NOMO-1 treated with DMSO at 0.1 percent for 48 hours (cell line): ENCODE results near the gene TECPR1.

ENCODE experiments used
- DNase-seq: peaks from one replicate; lab custom pipeline; 2025; ENCODE audit not compliant: unreplicated experiment; lab: John Stamatoyannopoulos, UW

The TECPR1 gene

GRCh38 chr7:98251601-98252424 lies at the start of gene TECPR1:
Gene TECPR1, minus strand, starts transcription at chr7:98252232. Its CDS starts 6,086 bp downstream, at chr7:98246146.
- DNase-seq = peak; percentile 94

DNA sequence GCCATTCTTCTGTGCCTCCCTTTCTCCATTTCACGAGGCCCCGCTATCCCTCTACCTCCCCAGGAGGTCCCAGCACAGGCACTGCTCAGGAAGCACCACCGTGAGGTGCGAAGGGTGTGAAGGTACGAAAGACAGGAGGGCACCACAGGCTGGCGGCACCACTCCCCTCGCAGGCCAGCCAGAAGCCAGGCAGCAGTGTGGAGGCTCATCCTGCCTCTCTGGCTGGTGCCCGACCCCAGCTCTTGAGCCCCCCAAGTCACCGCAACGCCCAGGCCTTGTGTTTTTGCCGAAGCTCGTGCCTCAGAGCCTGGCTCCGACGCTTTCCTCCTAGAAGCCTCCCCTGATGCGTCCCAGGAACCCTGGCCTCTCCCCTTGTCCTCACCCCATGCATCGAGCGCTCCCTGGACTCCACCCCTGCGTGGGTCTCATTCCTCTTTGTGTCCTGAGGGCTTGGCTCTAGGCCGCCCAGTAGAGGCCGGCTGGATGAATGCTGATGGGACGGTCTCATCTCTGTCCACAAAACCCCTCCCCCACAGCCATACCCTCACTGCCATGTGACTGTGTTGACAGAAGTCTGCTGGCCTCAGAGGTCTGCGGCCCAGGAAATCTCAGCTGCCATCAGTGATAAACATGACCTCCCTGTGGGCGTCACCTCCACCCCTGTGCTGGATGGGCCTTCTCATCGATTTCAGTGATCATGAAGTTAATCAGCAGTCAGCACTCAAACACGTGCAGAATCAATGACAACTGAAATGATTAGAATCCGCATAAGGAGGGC lies 48.8 kb upstream of the TECPR1 start:
- DNase-seq = no peak

DNA sequence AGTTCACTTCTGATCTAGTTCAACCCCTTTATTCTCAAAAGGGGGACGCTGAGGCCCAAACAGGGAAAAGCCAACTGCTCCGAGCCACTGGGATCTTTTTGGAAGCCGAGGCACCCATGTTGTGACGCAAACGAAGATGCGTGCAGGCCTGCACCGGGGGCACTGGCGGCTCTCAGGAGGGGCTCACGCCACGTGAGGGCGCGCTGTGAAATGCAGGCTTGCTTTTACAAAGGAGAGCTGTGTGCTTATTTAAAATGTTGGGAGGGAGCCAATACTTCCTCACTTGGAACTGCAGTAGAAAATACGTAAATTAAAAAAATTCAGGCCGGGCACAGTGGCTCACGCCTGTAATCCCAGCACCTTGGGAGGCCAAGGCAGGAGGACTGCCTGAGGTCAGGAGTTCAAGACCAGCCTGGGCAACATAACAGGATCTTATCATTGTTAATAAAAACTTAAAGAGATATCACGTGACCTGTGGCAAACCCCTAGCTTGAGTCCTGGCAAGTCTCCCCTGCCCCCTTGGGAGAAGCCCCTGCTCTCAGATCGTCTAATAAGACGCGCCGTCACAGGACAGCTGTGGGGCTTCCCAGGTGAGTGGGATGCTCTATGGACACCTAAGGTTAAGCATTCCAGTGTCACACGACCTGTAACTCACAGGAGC lies 45.7 kb upstream of the TECPR1 start:
- no peak for DNase-seq

- no peak for DNase-seq
Observed at GRCh38 chr7:98296833-98297232, 44.8 kb upstream of the TECPR1 start.

DNA sequence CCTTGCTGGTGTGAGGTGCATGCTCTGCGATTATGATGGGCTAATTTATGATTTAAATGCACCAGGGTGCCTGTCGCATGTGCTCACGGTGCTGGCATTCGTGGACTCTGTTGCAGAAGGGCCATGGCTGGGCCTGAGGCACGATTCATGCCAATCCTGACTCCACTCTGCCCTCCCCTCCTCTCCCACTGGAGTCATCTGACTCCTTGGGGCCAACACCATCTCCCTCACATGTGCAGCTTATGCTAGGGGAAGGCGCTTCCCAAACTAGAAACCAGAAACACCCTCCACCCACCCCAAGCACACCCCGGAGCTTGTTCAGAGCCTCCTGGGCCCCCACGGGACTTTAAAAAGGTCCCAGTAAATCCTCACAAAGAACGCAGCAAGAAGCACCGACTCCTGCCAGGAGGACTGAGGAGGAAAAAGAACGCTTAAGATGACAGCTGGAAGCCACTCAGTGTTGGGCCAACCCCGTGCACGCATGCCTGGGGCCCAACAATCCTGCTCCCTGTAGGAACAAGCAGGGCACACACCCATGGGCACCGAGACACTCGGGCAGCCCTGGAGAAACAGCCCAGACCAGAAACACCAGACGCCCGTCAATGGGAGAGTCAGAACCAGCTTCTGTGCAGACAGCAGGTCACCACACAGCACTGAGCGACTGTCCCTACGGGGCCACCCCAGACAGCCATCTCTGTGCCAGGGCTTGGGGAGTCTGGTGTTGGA lies 43.6 kb upstream of the TECPR1 start:
- no peak for DNase-seq

GRCh38 chr7:98294798-98295382 lies 42.9 kb upstream of the TECPR1 start:
- DNase-seq = peak; percentile 26

- DNase-seq = no peak
Observed at GRCh38 chr7:98294326-98294725, 42.3 kb upstream of the TECPR1 start.

GRCh38 chr7:98293746-98294145 lies 41.7 kb upstream of the TECPR1 start:
- no peak for DNase-seq

- DNase-seq = no peak
Observed at GRCh38 chr7:98293265-98293664, 41.2 kb upstream of the TECPR1 start.

DNA sequence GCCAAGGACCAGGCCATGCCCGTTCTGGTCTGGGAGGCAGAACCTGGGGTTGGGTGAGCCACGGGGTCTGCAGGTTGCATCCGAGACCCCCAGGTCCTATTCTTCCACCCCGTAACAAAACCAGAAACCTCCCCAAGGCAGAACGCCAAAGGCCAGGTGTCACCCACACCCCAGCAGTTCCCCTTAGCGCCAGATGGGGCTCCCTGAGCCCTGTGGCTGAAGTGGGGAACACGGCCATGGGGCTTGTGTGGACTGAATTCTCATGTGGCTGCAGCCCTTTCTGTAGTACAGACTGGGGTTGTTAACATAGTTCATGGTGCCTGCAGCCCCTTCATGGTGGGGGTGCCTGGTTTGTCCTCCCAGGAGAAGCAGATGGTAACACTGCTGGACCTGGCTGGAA lies 39.7 kb upstream of the TECPR1 start:
- DNase-seq = no peak

DNA sequence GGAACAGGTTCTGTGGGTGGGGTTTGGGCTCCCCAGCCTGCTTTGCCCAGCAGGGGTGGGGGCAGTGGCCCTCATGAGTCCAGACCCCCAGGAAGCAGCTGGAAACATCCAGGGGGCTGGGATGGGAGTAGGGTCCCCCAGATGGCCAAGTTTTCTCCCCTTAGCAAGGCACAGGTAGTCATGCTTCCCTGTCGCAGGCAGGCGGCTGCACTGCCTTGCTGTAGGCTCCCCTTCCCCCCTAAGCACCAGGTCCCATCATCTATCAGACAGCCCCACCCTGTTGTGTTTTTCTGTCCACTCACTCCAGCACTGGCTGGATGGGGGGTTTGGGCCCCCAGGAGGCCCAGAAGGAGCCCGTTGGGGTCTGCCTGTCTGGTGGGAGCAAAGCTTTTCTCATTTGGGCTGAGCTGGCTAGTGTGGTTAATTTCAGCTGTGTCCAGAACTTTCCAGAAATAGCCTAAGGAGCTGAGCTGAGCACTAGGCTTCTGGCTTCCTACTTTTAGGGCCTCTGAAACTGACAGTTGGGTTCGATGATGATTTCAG lies 37.4 kb upstream of the TECPR1 start:
- DNase-seq = no peak

DNA sequence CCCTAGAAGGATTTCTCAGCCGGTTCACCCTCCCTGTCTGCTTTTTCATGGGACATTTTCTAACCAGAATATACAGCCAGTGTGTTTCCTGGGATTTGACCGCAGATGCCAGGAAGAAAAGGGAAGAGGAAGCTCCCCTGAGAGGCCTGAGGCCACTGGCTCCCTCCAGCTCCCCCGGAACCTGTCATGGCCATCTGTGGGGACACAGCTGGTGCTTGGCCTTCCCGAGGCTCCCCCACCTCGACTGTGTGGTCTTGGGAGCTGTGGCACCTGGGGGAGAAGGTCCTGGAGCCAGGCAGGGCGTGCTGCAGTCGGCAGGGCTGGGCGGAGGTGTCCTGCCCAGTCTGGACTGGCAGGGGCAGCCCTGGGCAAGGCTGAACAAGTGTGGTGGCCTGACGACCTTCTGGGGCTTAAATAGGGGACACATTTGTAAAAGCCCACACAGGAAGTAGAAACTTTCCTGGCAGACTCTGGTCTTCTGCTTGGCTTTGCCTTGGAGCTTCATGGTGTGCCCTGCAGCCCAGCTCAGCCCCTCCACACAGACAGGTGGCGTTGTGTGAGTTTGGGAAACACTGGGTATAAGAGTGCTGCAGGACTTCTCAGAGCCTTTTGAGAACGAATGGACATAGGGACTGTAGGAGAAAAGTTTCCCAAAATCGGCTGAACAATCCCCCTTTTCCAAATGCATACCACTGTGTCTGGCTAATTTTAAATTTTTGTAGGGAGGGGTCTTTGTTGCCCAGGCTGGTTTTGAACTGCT lies 36.2 kb upstream of the TECPR1 start:
- DNase-seq = no peak

DNA sequence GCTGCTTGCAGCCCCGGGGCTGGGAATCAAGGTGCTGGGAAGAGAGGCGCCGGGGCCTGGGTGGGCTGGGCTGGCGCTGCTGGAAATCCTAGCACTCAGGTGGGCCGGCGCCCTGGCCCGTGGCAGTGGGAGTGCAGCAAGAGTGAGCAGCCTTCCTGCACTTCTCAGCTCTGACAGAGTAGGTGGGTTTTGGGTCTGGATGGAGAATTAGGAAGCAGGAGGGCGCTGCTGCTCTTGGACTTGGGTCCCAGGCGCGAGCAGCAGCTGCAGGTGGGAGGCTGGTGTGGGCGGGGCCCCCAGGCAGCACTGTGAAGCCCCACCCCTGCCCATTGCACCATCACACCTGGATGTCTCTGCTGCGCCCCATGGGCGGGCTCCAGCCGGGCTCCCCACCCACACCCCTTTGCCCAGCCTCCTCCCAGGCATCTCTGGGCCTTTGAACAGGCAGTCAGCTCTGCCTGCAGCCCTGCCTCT lies 35.5 kb upstream of the TECPR1 start:
- no peak for DNase-seq

DNA sequence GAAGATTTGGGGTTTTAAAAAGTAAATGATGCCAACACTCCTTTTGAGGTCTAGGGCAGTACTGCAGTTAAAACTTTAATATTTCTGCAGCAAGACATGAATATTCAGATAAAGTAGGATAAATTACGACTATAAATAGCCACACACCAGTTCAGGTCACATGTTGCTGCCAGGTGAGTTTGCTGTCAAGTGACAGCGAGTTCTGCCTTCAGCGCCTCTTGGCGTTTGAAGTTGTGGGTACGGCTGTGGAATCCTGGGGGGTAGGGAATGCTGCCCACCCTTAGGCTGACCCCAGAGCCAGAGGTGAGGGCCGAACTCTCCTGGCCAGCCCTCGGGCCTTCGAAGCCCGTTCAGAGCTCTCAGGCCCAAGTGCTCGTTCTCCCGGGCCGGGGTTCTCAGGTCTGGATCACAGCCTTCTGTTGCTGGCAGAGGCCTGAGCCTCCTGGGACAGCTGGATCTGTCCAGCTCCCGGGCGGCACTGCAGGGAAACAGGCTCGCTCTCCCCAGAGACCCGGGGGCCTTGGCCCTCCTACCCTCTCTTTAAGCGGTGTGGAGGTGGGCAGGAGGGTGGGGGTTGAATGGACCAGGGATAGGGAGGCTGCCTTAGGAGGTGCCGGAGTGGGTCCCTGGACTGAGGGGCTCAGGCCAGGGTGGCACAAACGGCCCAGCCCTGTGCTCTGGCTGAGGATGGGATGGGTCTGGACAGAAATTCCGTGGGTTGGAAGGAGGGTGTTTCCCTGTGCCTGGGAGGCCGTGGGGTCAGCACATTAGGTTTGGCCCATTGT lies 34.9 kb upstream of the TECPR1 start:
- no peak for DNase-seq

DNA sequence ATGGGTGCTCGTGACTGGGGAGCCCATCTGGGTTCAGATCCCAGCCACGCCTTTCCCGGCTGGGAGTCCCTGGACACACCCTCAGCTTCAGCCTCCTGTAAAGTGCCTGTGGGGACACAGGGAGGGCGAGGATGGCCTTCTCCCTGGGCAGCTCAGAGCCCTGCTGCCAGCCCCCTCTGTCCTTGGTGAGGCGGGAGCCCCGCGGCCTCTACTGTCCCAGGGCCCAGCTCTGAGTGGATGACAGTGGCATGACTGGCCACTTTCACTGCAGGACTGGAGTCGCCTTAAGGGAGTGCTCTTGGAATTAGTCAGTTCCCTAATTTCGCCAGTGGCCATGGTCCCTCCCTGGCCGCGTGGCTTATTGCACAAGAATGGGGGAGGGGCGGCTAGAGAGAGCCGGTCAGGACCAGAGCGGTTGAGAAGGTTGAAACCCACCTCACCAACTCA lies 34.1 kb upstream of the TECPR1 start:
- peak; percentile 72 for DNase-seq

DNA sequence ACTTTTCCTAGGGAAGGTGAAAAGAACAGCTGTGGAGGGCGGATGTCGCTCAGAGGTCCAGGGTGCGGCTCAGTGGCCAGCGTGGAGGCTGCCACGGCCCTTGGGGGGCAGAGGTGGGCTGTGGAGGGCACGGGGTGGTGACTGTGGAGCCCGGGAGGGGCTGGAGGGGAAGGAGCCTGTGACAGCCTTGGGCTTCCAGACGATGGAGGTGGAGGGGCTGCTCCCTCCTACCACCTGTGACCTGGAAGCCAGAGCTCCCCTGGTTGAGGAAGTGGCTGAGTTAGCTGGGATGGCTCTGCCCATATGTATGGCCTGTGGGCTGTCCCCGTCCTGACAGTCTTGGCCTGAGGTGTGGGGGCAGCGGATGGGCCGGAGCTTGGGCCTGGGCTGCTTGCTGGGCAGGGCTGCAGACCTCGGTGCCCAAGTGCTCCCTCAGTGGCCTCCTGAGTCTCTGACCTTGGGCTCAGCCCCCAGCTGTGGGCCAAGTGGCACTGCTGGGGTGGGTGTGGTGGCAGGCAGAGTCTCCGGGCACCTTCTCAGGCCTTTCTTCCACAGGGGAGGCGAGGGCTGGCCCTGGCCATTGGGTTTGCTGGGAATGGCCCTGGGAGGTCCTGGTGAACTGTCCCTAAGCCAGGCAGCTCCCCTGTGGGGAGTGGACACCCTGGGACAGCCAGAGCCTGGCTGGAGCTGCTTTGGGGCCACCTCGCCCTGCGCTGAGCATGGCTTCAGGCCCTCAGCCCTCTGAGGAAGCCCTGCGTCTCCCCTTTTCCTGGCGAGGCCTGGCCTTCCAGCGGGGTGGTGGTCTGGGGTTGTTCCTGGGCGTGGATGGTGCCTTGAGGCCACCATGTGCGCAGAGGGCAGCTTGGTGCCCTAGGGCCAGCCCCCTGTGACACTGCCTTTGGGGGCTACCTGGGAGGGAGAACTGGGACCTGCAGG lies 33.4 kb upstream of the TECPR1 start:
- peak; percentile 9 for DNase-seq

- peak; percentile 59 for DNase-seq
Observed at GRCh38 chr7:98284335-98285036, 32.5 kb upstream of the TECPR1 start.
